Right cardiac atrium (tissue), 5 donors: ENCODE data around the gene NPY2R. TPM values are rescaled to one million over a fixed set of nuclear protein-coding genes. Genes with fewer than 3 reads are reported as not detected.
A peak's percentile ranks its signal among the peaks of the same experiment; 100 is the strongest.

Experiments used
- ATAC-seq, 2 donors: fragments of 200-7000 bp; cut with Tn5 transposase; one replicate each; pipeline versions ENCODE4 v1.8.0 to v1.9.1; 2020; ENCODE audit warnings: moderate library complexity in 2 of 2, mild to moderate bottlenecking in 1 of 2
- DNase-seq, 3 donors: peaks; one replicate each; pipeline ENCODE4 v3.0.0-alpha.2; 2020
- H3K27ac ChIP-seq: one replicate; pipeline ENCODE4 v1.5.1; 2013; ENCODE audit warnings: mild to moderate bottlenecking, low read length, control low read depth, moderate library complexity
- H3K27me3 ChIP-seq: one replicate; pipeline ENCODE4 v1.6.1; 2013; ENCODE audit not compliant: control insufficient read depth, insufficient read depth
- H3K4me1 ChIP-seq: one replicate; pipeline ENCODE4 v1.6.1; 2013; ENCODE audit warnings: low read length; ENCODE audit not compliant: control insufficient read depth, insufficient read depth
- H3K4me3 ChIP-seq: one replicate; pipeline ENCODE4 v1.5.1; 2013; ENCODE audit warnings: low read length, control low read depth
- H3K9me3 ChIP-seq: one replicate; pipeline ENCODE4 v1.6.1; 2013; ENCODE audit warnings: low read length; ENCODE audit not compliant: control insufficient read depth
- WGBS: extraction: QIAGEN DNeasy Blood & Tissue Kit; methylation state at CpG from one replicate; pipeline ENCODE4 v1.1.7; 2013; 5-methylcytosine and 5-hydroxymethylcytosine counted together
- intact Hi-C, 4 donors: fragments of 100-400 bp; cut with DNase I; formaldehyde crosslinking; loops; one replicate each; pipeline versions ENCODE4 v1.11.0 to v1.14.0; 2022 to 2023
- long read RNA-seq, 4 donors: library from polyadenylated mRNA; unstranded; transcript quantifications; one replicate each; pipeline ENCODE4 v2.0.0, GENCODE V29; 2020 to 2021
- polyA plus RNA-seq: library from polyadenylated mRNA; stranded (reverse); fragments of 200-250 nt; gene quantifications from one replicate; pipeline ENCODE4 v1.2.3, GENCODE V29; 2013
- total RNA-seq, 4 donors: library from RNA; stranded (reverse); fragmentation: NEBNext Ultra II Directional; extraction: Animal tissue kit (Norgen Biotek cat#: 25700); gene quantifications; one replicate each; pipeline ENCODE4 v1.2.1, GENCODE V29; 2021
- donor health status: healthy with polysubstance abuse.
- donor health status: DM: no; HTN: yes; CAD: no.
- donor health status: DM: no; HTN: no; CAD: no.
- donor health status: DM: no; HTN: yes; CAD: no; lungs with severe emphysema.
- donor health status: DM: yes; HTN: yes; CAD: no.

The NPY2R gene
- total RNA-seq (under 1 TPM in 2 of 4 donors, not detected in 2; 0.12 to 0.14 TPM), polyA plus RNA-seq (0.05 TPM)
- long read RNA-seq, donor 1 = 0 reads
- long read RNA-seq, donor 2 = 0 reads
- long read RNA-seq, donor 3 = 0 reads
- long read RNA-seq, donor 4 = 0 reads

GRCh38 chr4:155208258-155209054, at the start of gene NPY2R:
Gene NPY2R (plus strand): TSS chr4:155208636. CDS start chr4:155213940, 5,304 bp downstream.
- Histone ChIP-seq H3K27me3 (no peaks in the 10 kb centered on the region), H3K4me1 (peaks cover 2% of the 10 kb centered on the region), H3K27ac (no peak within 1 kb of the TSS), H3K9me3 (no peaks in the 10 kb centered on the region), H3K4me3 (peak within 1 kb of the TSS; percentile 18)
- intact Hi-C loops = no loop called here
- ATAC-seq (peak in 1 of 2 donors; percentile 50), DNase-seq (peak in 2 of 3 donors; percentile 37 to 51)
- 3% methylated on average over 55 of the region's 55 CpGs for WGBS

- Histone ChIP-seq H3K4me1 (no peaks in the 10 kb centered on the region), H3K27ac (no peak overlapping the region), H3K27me3 (no peaks in the 10 kb centered on the region), H3K4me3 (no peak overlapping the region), H3K9me3 (no peaks in the 10 kb centered on the region)
- DNase-seq (no peak), ATAC-seq (no peak)
- 87% methylated on average over 3 of the region's 3 CpGs for WGBS
- intact Hi-C loops = no loop called here
Measured at GRCh38 chr4:155161357-155161756, 47.1 kb upstream of the NPY2R start.

- ATAC-seq (no peak), DNase-seq (no peak)
- no peaks in the 10 kb centered on the region for H3K27me3 ChIP-seq
- H3K9me3 ChIP-seq = no peaks in the 10 kb centered on the region
- H3K27ac ChIP-seq = no peak overlapping the region
- 58% methylated on average over 2 of the region's 2 CpGs for WGBS
- intact Hi-C loops = no loop called here
- H3K4me3 ChIP-seq = no peak overlapping the region
- no peaks in the 10 kb centered on the region for H3K4me1 ChIP-seq
Measured at GRCh38 chr4:155164718-155165117, 43.7 kb upstream of the NPY2R start.

- no peaks in the 10 kb centered on the region for H3K9me3 ChIP-seq
- no peak overlapping the region for H3K27ac ChIP-seq
- H3K4me3 ChIP-seq = no peak overlapping the region
- no peak for ATAC-seq
- DNase-seq = no peak
- H3K4me1 ChIP-seq = no peaks in the 10 kb centered on the region
- intact Hi-C loops = no loop called here
- H3K27me3 ChIP-seq = no peaks in the 10 kb centered on the region
- 72% methylated on average over 4 of the region's 4 CpGs for WGBS
Measured at GRCh38 chr4:155170569-155170968, 37.9 kb upstream of the NPY2R start.

GRCh38 chr4:155173371-155173770, 35.1 kb upstream of the NPY2R start:
- H3K9me3 ChIP-seq = no peaks in the 10 kb centered on the region
- intact Hi-C loops = no loop called here
- no peaks in the 10 kb centered on the region for H3K4me1 ChIP-seq
- 52% methylated on average over 4 of the region's 4 CpGs for WGBS
- no peak overlapping the region for H3K4me3 ChIP-seq
- no peak for ATAC-seq
- H3K27ac ChIP-seq = no peak overlapping the region
- DNase-seq = no peak
- H3K27me3 ChIP-seq = no peaks in the 10 kb centered on the region

GRCh38 chr4:155174668-155175067, 33.8 kb upstream of the NPY2R start:
- H3K4me3 ChIP-seq = no peak overlapping the region
- no peak for ATAC-seq
- no peak for DNase-seq
- intact Hi-C loops = no loop called here
- H3K9me3 ChIP-seq = no peaks in the 10 kb centered on the region
- no peaks in the 10 kb centered on the region for H3K4me1 ChIP-seq
- H3K27ac ChIP-seq = no peak overlapping the region
- H3K27me3 ChIP-seq = no peaks in the 10 kb centered on the region
- 85% methylated on average over 1 of the region's 1 CpG for WGBS

GRCh38 chr4:155179216-155179615, 29.2 kb upstream of the NPY2R start:
- no peak overlapping the region for H3K27ac ChIP-seq
- H3K4me3 ChIP-seq = no peak overlapping the region
- no peak for DNase-seq
- intact Hi-C loops = no loop called here
- 42% methylated on average over 2 of the region's 2 CpGs for WGBS
- no peaks in the 10 kb centered on the region for H3K4me1 ChIP-seq
- H3K27me3 ChIP-seq = no peaks in the 10 kb centered on the region
- H3K9me3 ChIP-seq = no peaks in the 10 kb centered on the region
- ATAC-seq = no peak

- H3K27ac ChIP-seq = no peak overlapping the region
- H3K27me3 ChIP-seq = no peaks in the 10 kb centered on the region
- no peaks in the 10 kb centered on the region for H3K4me1 ChIP-seq
- intact Hi-C loops = no loop called here
- WGBS = 79% methylated on average over 2 of the region's 2 CpGs
- H3K9me3 ChIP-seq = no peaks in the 10 kb centered on the region
- no peak overlapping the region for H3K4me3 ChIP-seq
- ATAC-seq = no peak
- no peak for DNase-seq
Measured at GRCh38 chr4:155186972-155187371, 21.5 kb upstream of the NPY2R start.

- 28% methylated on average over 1 of the region's 1 CpG for WGBS
- intact Hi-C loops = no loop called here
- ATAC-seq (no peak), DNase-seq (no peak)
- no peak overlapping the region for H3K27ac ChIP-seq
- no peaks in the 10 kb centered on the region for H3K4me1 ChIP-seq
- no peaks in the 10 kb centered on the region for H3K27me3 ChIP-seq
- no peaks in the 10 kb centered on the region for H3K9me3 ChIP-seq
- no peak overlapping the region for H3K4me3 ChIP-seq
Measured at GRCh38 chr4:155187989-155188388, 20.4 kb upstream of the NPY2R start.

GRCh38 chr4:155190099-155190498, 18.3 kb upstream of the NPY2R start:
- ATAC-seq (no peak), DNase-seq (no peak)
- Histone ChIP-seq H3K4me3 (no peak overlapping the region), H3K27ac (no peak overlapping the region), H3K27me3 (no peaks in the 10 kb centered on the region), H3K9me3 (no peaks in the 10 kb centered on the region), H3K4me1 (no peaks in the 10 kb centered on the region)
- intact Hi-C loops = no loop called here

- intact Hi-C loops = no loop called here
- no peaks in the 10 kb centered on the region for H3K9me3 ChIP-seq
- H3K4me3 ChIP-seq = no peak overlapping the region
- H3K4me1 ChIP-seq = no peaks in the 10 kb centered on the region
- DNase-seq (no peak), ATAC-seq (no peak)
- no peak overlapping the region for H3K27ac ChIP-seq
- no peaks in the 10 kb centered on the region for H3K27me3 ChIP-seq
- 80% methylated on average over 2 of the region's 2 CpGs for WGBS
Measured at GRCh38 chr4:155197757-155198156, 10.7 kb upstream of the NPY2R start.
